Activated gamma-delta T cell treated with Interleukin-2 at 50 U/mL for 16 hours (primary cell): ENCODE results near the gene INSRR.

ENCODE experiments used
- DNase-seq: peaks from one replicate; pipeline ENCODE4 v3.0.0-alpha.2; 2020

Gene INSRR

GRCh38 chr1:156873659-156874058, 14.7 kb upstream of the INSRR start:
- DNase-seq, result no peak

- DNase-seq, result no peak
These were observed 10.5 kb upstream of the INSRR start for GRCh38 chr1:156869455-156869854.

GRCh38 chr1:156868341-156868740, 9.4 kb upstream of the INSRR start:
- no peak for DNase-seq

DNA sequence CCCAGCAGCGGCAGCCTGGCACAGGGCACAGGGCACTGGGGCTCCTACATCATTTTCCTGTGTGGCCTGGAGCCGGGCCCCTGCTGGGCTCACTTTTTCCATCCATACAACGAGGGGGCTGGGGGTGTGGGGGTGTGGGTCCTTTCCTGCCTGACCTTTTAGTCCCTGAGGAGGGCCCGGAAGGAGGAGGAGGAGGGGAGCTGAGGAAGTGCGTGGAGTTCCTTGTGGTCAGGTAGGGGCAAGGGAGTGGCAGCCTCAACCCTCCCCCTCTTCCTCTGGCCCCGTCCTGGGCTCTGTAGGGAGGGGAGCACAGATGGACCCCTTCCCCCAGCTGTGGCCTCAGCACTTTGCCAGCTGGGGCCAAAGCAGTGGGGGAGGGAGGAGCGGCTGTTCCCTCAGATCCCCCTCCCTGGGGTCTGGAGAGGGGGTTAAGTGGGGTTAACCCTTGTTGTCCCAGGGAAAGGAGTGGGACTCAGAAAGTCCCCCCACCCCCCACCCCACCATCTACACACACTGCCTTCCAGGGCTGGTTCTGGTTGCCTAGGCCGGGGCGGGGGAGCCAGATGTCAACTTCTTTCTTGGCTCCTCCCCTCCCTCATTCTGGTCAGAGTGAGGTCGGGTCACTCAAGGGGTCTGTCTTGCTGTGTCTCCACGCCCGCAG, 7.5 kb upstream of the INSRR start:
- no peak for DNase-seq

DNA sequence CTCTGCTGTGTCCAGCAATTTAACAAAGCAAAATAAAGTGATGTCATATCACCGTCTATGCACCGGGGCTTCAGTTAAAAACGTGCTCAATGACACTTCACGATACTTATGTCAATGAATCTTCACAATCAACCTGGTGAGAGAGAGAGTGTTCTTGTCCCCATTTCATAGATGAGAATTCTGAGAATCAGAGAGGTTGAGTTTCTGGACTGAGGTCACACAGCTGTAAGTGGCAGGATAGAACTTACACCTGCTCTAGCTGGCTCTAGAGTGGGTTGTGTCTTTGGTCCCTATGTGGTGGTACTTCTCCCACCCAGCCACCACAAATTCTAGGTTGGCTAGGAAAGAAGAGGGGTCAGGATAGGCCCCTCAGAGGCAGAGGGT, 6.9 kb upstream of the INSRR start:
- DNase-seq, result no peak

- no peak for DNase-seq
These were observed 6.3 kb upstream of the INSRR start for GRCh38 chr1:156865258-156865657.

GRCh38 chr1:156864796-156865195, 5.9 kb upstream of the INSRR start:
- DNase-seq, result no peak

GRCh38 chr1:156863631-156864030, 4.7 kb upstream of the INSRR start:
- no peak for DNase-seq

DNA sequence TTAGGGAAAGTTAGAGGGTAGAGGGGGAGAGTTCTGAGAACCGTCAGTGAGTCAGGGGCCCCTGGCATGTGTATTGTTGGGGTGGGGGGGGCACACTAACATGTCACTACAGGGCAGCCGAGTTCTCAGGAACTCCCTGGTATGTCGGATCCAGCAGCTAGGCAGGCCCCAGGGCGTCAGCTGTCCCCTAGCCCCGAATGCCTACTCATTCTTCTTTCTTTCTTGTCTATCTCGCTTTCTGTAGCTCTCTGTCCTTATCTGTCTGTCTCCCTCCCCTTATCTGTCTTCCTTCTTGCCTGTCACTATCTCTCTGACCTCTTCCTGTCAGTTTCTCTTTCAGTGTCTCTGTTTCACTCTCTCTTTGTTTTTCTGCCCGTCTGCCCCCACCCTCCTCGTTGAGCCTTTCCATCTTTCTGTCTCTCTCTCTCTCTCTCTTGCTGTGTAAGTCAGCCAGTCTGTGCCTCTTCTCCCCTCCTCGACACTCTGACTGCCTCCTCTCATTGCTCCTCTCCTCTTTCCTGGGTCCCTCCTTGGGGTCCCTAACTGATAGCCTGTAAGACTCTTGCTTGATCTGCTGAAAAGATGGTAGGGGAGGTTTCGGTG, 4.2 kb upstream of the INSRR start:
- no peak for DNase-seq

GRCh38 chr1:156862584-156862983, 3.7 kb upstream of the INSRR start:
- no peak for DNase-seq

DNA sequence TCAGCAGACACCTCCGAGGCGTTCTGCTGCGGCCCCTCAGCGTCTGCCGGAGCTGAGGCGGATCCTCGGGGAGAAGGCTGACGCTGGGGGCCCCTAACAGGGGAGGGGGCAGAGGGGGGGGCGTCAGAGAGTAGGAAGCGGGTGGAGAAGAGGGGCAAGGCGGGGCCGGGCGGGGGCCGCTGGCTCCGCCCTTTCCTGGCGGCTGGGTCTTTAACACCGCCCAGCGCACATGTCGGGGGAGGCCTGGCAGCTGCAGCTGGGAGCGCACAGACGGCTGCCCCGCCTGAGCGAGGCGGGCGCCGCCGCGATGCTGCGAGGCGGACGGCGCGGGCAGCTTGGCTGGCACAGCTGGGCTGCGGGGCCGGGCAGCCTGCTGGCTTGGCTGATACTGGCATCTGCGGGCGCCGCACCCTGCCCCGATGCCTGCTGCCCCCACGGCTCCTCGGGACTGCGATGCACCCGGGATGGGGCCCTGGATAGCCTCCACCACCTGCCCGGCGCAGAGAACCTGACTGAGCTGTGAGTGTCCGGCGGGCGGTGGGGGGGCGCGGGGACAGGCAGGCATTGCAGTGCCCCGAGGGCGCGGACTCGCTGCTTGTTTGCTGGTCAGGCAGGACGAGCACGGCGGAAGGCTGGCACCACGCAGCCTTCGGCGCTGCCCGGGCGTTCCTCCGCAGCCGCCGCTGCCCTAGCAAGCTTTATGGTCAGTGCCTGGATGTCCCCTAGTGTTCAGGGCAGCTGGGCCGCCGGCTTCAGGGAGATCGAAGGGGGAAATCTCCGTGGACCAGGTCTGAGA, 1.9 kb upstream of the INSRR start, which contains the start of gene NTRK1:
TSS of gene NTRK1 (plus strand) at position 238 of the 796 bp plus-strand sequence. CDS start at position 308, 70 bp downstream.
- DNase-seq, result peak; percentile 44

GRCh38 chr1:156860113-156860627, 1.3 kb upstream of the INSRR start:
- DNase-seq, result peak; percentile 56

DNA sequence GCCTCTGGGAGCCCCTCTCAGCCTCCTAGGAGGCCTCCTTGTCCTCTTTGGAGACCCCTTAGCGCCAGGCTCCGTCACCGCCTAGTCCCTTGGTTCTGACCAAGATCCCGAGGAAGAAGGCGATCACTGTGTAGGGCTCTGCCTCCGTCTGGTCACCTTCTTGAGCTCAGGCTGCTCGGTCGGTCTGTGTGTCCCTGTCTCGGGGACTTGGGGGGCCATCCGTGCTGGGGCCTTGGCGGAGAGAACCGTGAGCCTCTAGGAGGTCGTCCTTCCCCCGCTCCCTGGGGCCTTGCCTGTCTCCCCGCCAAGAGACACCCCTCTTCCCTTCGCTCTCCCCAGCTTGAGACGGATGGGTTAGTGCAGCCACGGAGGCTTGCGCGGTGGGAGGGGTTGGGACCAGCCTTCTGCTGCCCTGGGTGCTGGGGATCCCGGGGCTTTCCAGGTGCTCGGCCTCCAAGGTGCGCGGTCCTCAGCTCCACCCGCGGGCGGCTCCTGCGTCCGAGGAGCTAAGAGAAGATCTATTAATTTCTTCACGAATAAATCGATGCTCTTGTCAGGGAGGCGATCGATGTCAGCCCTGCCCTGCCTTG, 701 bp upstream of the INSRR start:
- DNase-seq, result no peak

DNA sequence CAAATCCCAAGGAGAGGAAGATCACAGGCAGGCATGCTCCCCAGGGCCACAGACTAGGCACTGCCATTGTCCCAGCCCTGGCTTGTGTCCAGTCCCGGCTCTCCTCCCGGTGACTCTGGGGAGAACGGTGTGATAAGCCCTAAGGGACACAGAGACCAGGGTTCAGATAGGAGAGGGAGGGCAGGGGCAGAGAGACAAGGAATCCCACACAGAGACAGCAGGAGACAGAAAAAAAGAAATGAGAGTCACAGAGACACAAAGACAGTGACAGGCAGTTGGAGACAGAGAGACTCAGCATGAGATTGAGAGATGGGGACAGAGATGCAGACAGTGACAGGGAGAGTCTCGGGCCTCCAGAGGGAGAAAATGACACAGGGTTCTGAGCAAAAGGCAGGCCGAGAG, 361 bp downstream of the INSRR start:
- DNase-seq, result no peak

GRCh38 chr1:156857532-156857931, 1.4 kb downstream of the INSRR start:
- DNase-seq, result no peak

DNA sequence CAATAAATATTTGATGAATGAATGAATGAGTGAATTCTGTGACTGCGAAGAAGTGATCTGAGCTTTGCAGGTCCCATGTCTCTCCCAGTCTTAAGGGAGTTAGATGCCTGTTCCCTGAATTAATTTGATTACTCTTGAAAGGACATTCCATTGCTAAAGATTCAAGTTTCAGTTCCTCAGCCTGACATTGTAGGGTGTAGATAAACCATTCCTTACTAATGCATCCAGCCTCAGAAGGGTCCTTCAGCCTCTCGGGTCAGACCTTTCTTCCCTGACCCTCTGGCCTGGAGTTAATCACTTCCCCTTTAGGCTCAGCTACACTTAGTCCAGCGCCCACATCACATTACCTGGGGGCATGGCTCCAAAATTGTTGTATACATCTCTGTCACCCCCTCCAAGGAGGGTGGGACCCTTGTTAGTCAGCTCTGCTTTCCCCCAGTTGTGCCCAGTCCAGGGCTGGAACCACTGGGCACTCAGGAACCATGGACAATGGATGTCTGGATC, 2.6 kb downstream of the INSRR start:
- no peak for DNase-seq

DNA sequence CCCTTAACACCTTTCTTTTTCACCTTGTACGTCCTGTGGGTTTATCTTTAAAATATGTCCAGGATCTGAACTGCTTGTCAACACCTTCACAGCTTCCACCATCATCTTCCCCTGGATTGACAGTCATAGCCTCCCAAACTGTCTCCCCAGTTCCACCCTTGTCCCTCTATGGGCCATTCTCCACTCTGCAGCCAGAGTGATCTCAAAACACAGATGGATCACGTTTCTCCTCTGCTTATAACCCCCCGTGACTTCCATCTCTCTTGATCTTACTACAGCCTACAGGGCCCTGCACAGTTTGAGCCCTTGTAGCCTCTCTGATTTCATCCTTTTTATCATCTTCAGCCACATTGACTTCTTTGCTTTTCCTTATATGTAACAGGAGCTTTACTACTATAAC, 4.3 kb downstream of the INSRR start:
- DNase-seq, result no peak

GRCh38 chr1:156853761-156854160, 5.2 kb downstream of the INSRR start:
- DNase-seq, result no peak

DNA sequence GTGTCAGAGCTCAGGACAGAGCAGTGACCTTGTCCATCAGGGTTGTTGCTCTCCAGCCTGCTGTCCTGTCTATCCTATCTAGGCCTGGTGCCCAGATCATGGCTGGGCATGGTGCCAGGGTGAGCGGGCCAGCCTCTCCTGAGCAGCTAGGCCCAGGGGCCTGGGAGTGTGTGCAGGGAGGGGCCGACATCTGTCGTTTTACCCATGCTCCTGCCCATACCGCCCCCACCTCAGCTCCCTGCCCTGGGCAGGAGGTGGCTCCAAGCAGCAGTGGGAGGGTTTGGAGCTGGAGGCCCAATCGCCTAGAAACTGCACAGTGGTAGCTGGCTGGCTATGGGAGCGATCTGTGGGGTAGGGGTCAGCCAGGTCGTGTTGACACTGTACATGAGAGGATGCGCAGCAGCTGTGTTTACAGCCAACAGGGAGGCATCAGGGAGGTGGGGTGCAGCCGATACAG, 6.5 kb downstream of the INSRR start:
- no peak for DNase-seq

GRCh38 chr1:156851779-156852417, 7.0 kb downstream of the INSRR start:
- DNase-seq, result no peak

- DNase-seq, result no peak
These were observed 9.8 kb downstream of the INSRR start for GRCh38 chr1:156849151-156849496.

- peak; percentile 73 for DNase-seq
These were observed 10.3 kb downstream of the INSRR start for GRCh38 chr1:156848461-156849150.
